Thoracic aorta (tissue), 2 donors: Measurements from ENCODE around the gene MED26. TPM values are rescaled to one million over a fixed set of nuclear protein-coding genes. Genes with fewer than 3 reads are reported as not detected.
"Not testable (repeated sequence)": the region's sequence is repeated elsewhere in the genome, so short reads cannot be mapped to it uniquely, and the experiment has no call there.

Experiments
- ATAC-seq: fragments of 150-250 bp; one replicate; pipeline ENCODE4 v1.8.0; 2017; ENCODE audit warnings: low read depth; ENCODE audit not compliant: insufficient number of reproducible peaks, low FRiP score
- DNase-seq: peaks from one replicate; pipeline ENCODE4 v3.0.0-alpha.2; 2020; ENCODE audit warnings: low spot score
- H3K27ac ChIP-seq, 2 donors: fragments of 200-600 bp; sonication (generic); 1 replicate in 1 of 2; 2 replicates in 1 of 2; pipeline ENCODE4 v1.5.1; 2016; ENCODE audit warnings: mild to moderate bottlenecking in 2 of 2, moderate library complexity in 2 of 2
- H3K27me3 ChIP-seq: fragments of 200-600 bp; sonication (generic); replicated peaks from 2 replicates; pipeline ENCODE4 v1.6.0; 2016; ENCODE audit warnings: mild to moderate bottlenecking; ENCODE audit not compliant: insufficient read depth
- H3K36me3 ChIP-seq: fragments of 200-600 bp; sonication (generic); one replicate; pipeline ENCODE4 v1.5.1; 2016
- H3K4me1 ChIP-seq, 2 donors: fragments of 200-600 bp; sonication (generic); 1 replicate in 1 of 2; 2 replicates in 1 of 2; pipeline versions ENCODE4 v1.5.1 to v1.6.0; 2016; ENCODE audit warnings: low read depth in 2 of 2, mild to moderate bottlenecking in 1 of 2; ENCODE audit not compliant: control insufficient read depth in 1 of 2
- H3K4me3 ChIP-seq: fragments of 200-600 bp; sonication (generic); 2 replicates; pipeline ENCODE4 v1.5.1; 2016; ENCODE audit warnings: mild to moderate bottlenecking
- H3K9me3 ChIP-seq: fragments of 200-600 bp; sonication (generic); 2 replicates; pipeline ENCODE4 v1.5.1; 2016
- total RNA-seq, 2 donors: library from RNA; depleted of rRNA; stranded (reverse); fragments of >200 nt; gene quantifications; one replicate each; pipeline versions ENCODE4 v1.1.0 to v1.2.3, GENCODE V29; 2016
- TF ChIP-seq, protein P1 (sequence below): fragments of 200-600 bp; sonication (generic); IDR thresholded peaks from one replicate; pipeline ENCODE4 v1.5.1; 2019; ENCODE audit warnings: antibody characterized with exemption

MED26 gene
- total RNA-seq, 2 donors from 2014 or later = 9.6 to 14.2 TPM

DNA sequence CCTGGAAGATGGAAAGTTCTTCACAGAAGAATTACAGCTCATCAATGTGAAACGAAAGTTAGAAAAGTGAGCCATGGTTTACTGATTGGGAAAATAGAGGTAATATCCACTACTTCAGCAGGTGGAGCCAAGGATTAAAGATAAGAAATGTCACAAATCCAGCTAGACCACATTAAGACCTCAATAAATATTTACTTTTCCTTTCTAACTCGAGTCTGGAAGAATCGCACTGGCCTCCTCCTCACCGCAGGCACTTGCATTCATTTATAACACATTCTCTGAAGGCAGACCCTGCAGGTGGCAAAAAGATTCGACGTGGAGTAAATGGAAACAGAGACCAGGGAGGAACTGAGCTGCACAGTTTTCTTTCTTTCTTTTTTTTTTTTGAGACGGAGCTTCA is 63.2 kb downstream of the MED26 start:
- TF ChIP-seq, protein P1, sequence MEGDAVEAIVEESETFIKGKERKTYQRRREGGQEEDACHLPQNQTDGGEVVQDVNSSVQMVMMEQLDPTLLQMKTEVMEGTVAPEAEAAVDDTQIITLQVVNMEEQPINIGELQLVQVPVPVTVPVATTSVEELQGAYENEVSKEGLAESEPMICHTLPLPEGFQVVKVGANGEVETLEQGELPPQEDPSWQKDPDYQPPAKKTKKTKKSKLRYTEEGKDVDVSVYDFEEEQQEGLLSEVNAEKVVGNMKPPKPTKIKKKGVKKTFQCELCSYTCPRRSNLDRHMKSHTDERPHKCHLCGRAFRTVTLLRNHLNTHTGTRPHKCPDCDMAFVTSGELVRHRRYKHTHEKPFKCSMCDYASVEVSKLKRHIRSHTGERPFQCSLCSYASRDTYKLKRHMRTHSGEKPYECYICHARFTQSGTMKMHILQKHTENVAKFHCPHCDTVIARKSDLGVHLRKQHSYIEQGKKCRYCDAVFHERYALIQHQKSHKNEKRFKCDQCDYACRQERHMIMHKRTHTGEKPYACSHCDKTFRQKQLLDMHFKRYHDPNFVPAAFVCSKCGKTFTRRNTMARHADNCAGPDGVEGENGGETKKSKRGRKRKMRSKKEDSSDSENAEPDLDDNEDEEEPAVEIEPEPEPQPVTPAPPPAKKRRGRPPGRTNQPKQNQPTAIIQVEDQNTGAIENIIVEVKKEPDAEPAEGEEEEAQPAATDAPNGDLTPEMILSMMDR = no peak
- DNase-seq (no peak), ATAC-seq (no peak)
- Histone ChIP-seq H3K4me1 (no peaks in the 10 kb centered on the region), H3K27ac (no peak overlapping the region), H3K27me3 (no peaks in the 10 kb centered on the region), H3K36me3 (peaks cover 23% of the 10 kb centered on the region), H3K4me3 (no peak overlapping the region), H3K9me3 (no peaks in the 10 kb centered on the region)

DNA sequence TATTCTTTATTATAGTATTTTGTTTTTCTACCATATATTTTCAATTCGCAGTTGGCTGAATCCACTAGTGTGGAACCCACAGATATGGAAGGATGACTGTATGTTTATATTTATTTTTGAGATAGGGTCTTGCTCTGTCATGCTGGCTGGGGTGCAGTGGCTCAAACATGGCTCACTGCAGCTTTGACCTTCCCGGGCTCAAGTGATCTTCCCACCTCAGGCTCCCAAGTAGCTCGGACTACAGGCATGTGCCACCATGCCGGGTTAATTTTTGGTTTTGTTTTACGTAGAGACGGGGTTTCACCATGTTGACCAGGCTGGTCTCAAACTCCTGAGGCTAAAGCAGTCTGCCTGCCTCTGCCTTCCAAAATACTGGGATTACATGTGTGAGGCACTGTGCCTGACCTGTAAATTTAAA is 65.4 kb downstream of the MED26 start:
- ATAC-seq (no peak), DNase-seq (no peak)
- Histone ChIP-seq H3K36me3 (peaks cover 29% of the 10 kb centered on the region), H3K27ac (no peak overlapping the region), H3K4me1 (no peaks in the 10 kb centered on the region), H3K9me3 (no peaks in the 10 kb centered on the region), H3K4me3 (no peak overlapping the region), H3K27me3 (no peaks in the 10 kb centered on the region)
- TF ChIP-seq, protein P1 = no peak

DNA sequence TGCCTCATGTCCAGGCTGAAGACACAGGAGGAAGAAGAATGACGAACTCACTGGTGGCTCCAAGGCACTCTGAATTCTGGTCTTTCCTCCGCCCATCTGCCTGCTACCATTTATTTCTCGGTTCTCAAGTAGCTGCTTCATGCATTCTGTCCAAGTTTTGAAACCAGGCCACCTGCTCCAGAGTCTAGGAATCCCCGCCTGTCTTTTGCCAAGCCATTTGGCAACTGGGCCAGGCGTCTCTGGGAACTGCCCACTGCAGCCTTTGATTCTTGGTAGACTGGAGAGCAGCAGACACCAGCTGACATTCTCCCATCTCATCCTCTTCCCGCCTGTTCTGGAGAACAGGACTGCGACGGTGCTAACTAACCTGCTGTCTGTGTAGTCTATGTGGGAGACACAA is 66.6 kb downstream of the MED26 start:
- TF ChIP-seq, protein P1 = no peak
- H3K27me3 ChIP-seq = no peaks in the 10 kb centered on the region
- no peaks in the 10 kb centered on the region for H3K9me3 ChIP-seq
- H3K36me3 ChIP-seq = peaks cover 24% of the 10 kb centered on the region
- no peaks in the 10 kb centered on the region for H3K4me1 ChIP-seq
- ATAC-seq (no peak), DNase-seq (no peak)
- no peak overlapping the region for H3K27ac ChIP-seq
- no peak overlapping the region for H3K4me3 ChIP-seq

DNA sequence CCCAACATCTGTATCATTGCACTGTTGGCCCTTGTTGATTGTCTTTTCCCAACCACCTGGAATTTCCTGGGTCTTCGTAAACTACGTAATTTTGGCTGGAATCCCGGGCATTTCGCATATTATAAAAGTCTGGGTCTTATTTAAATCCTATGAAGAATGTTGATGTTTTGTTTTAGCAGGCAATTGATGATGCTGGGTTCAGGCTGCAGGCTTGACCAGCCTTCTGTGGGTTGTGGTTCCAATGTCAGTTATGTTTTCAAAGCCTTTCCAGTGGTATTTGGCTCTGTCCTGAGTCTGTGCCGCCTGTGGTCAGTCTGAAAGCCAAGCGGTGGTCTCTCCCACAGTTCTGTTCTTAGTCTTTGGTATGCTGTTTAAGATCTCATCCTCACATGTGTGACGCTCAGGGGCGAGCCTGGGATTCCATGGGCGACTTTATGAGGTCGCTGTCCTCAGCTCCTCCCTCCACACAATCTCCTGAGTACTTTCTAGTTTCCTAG is 68.2 kb downstream of the MED26 start:
- TF ChIP-seq, protein P1 = no peak
- H3K4me3 ChIP-seq = no peak overlapping the region
- H3K36me3 ChIP-seq = peaks cover 24% of the 10 kb centered on the region
- no peak overlapping the region for H3K27ac ChIP-seq
- H3K4me1 ChIP-seq = no peaks in the 10 kb centered on the region
- H3K27me3 ChIP-seq = no peaks in the 10 kb centered on the region
- no peaks in the 10 kb centered on the region for H3K9me3 ChIP-seq
- no peak for ATAC-seq
- DNase-seq = no peak

DNA sequence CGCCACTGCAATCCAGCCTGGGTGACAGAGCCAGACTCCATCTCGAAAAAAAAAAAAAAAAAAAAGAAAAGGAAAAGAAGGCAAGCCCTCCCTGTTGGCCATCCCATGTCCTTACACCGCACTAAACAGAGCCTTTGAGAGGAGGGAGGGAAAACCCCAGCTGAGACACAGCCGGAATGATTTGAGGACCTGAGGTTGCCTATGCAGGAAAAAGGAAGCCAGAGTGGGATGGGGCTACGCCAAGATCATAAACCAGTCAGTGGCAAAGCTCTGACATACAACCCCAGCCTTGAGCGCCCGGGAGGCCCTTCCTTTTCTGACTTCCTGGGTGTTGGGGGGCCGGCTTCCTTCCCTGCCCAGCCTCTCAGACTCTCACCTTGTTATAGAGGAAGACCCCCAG is 73.2 kb downstream of the MED26 start:
- Histone ChIP-seq H3K27me3 (no peaks in the 10 kb centered on the region), H3K4me3 (no peak overlapping the region), H3K36me3 (peaks cover 30% of the 10 kb centered on the region), H3K27ac (no peak overlapping the region), H3K9me3 (no peaks in the 10 kb centered on the region), H3K4me1 (no peaks in the 10 kb centered on the region)
- TF ChIP-seq, protein P1 = no peak
- ATAC-seq (no peak), DNase-seq (no peak)

DNA sequence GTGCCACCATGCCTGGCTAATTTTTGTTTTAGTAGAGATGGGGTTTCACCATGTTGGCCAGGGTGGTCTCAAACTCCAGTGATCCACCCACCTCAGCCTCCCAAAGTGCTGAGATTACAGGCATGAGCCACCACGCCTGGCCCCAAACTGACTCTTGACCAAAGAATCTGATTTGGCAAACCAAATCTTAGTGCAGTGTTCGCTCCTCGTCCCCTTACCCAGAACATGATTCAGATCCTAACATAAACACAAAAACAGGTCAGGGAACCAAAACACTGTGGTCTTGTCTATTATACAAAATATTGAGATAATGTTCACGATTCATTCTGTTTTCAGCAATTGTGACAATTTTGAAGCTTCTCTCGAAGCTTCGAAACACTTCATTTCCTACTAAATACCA is 76.1 kb downstream of the MED26 start:
- not testable (repeated sequence) for H3K27ac ChIP-seq, H3K4me3 ChIP-seq, H3K4me1 ChIP-seq, ATAC-seq, H3K9me3 ChIP-seq, DNase-seq, H3K27me3 ChIP-seq
- H3K36me3 ChIP-seq = peaks cover 27% of the 10 kb centered on the region
